GM18505 (cell line): ENCODE results near the gene C19orf53.

Experiments used
- ATAC-seq: cut with Tn5 transposase; IDR thresholded peaks from one replicate; pipeline ENCODE4 v1.9.1; 2021; ENCODE audit not compliant: unreplicated experiment
- POLR2A ChIP-seq: IDR thresholded peaks from 4 replicates; pipeline ENCODE4 v1.6.1; 2011; ENCODE audit warnings: borderline replicate concordance; ENCODE audit not compliant: insufficient read depth, insufficient read length; ENCODE audit errors: extremely low read depth

Gene C19orf53

GRCh38 chr19:13817018-13817614 lies 42.9 kb downstream of the C19orf53 start:
- ATAC-seq = no peak
- no peak for TF ChIP-seq POLR2A

DNA sequence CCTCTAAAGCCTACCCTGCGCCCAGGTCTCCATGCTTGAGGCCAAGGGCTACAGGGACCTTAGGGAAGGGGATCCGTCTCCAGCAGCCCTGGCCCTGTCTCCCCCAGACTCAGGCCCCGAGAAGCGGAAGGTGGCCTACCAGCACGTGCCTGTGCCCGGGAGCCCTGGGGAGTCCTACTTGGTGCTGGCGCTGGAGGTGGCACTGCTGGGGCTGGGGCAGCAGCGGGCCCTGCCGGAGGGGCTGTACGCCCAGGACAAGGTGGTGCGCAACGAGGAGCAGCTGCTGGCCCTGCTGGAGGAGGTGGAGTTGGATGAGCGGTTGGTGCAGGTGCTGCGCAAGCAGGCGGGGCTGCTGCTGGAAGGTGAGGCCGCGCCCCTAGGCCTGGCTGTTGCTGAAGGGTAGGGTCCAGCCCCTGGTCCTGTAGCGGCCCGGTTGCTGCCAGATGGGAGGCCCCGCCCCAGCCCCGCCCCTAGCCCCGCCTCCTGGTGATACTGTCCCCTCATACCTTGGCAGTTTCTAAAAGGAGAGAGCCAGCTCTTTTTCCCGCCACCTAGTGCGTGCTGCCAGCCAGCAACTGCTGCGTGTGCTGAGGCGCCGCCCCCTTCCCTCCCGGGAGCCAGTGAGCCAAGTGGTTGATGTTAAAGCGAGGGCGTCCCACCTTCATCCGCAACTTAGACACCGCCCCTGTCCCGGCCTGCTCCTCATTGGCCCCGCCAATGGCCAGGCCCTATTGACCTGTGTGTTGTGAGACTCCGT lies 43.5 kb downstream of the C19orf53 start:
- TF ChIP-seq POLR2A = no peak
- no peak for ATAC-seq

DNA sequence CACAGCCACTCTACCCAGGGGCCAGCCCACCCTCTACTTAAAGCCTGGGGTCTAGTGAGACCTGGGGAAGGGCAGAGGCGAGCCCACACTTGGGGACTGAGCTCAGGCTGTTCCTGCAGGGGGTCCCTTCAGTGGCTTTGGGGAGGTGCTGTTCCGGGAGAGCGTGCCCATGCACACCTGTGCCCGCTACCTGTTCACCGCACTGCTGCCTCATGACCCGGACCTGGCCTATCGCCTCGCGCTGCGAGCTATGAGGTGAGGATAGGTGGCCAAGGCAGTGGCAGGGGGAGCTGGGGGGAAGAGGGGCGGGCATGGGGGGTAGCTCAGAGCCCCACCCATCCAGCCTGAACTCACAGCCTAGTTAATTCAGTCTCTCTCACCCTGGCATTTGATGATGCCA lies 45.0 kb downstream of the C19orf53 start:
- no peak for TF ChIP-seq POLR2A
- no peak for ATAC-seq

GRCh38 chr19:13821292-13821691 lies 47.0 kb downstream of the C19orf53 start:
- TF ChIP-seq POLR2A = no peak
- no peak for ATAC-seq

GRCh38 chr19:13823256-13823655 lies 49.0 kb downstream of the C19orf53 start:
- TF ChIP-seq POLR2A = no peak
- no peak for ATAC-seq

DNA sequence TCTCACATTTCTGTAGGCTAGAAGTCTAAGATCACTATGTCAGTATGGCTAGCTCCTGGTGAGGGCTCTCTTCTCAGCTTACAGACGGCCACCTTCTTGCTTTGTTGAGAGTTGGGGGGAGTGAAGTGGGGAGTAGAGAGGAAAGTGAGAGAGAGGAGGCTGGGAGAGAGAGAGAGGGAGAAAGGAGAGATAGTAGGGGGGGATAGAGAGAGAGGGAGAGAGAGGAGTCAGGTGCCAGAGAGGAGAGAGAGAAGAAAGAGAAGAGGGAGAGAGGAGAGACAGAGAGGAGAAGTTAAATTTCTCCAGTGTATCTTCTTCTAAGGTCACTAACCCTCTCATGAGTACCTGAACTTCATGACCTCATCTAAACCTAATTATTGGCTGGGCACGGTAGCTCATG lies 49.6 kb downstream of the C19orf53 start:
- no peak for ATAC-seq
- no peak for TF ChIP-seq POLR2A

- ATAC-seq = no peak
- TF ChIP-seq POLR2A = no peak
Measured at GRCh38 chr19:13824703-13825102, 50.4 kb downstream of the C19orf53 start.

- no peak for TF ChIP-seq POLR2A
- no peak for ATAC-seq
Measured at GRCh38 chr19:13825489-13826441, 51.5 kb downstream of the C19orf53 start.

DNA sequence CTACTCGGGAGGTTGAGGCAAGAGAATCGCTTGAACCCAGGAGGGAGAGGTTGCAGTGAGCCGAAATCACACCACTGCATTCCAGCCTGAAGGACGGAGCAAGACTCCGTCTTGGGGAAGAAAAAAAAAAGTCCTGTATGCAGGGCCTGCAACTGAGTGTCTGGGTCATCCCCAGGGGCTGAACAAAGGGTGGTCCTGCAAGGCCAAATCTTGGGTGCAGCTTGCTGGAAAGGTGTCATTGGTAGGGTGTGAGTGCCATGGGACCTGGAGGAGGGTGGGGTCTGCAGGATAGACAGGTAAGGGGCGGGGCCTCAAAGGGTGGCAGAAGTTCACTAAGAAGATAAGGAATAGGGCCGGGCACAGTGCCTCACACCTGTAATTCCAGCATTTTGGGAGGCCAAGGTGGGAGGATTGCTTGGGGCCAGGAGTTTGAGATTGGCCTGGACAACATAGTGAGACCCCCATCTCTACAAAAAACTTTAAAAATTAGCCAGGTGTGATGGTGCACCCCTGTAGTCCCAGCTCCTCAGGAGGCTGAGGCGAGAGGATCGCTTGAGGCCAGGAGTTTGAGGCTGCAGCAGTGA lies 52.5 kb downstream of the C19orf53 start:
- ATAC-seq = no peak
- no peak for TF ChIP-seq POLR2A

- no peak for TF ChIP-seq POLR2A
- ATAC-seq = no peak
Measured at GRCh38 chr19:13827656-13828055, 53.4 kb downstream of the C19orf53 start.
